Epithelial cell of esophagus (primary cell): Measurements from ENCODE around the gene ASB12.

Experiments used
- DNase-seq: peaks from one replicate; pipeline ENCODE4 v3.0.0; 2010; ENCODE audit warnings: low read depth
- H3K4me3 ChIP-seq: 2 replicates; pipeline ENCODE4 v1.5.1; 2011; ENCODE audit warnings: mild to moderate bottlenecking, low read length, control low read depth
- CTCF ChIP-seq: IDR thresholded peaks from 2 replicates; pipeline ENCODE4 v1.5.1; 2011; ENCODE audit warnings: low read depth, mild to moderate bottlenecking, low read length, control low read depth, inconsistent platforms; ENCODE audit not compliant: insufficient read depth; ENCODE audit errors: missing control alignments

The ASB12 gene

GRCh38 chrX:64184396-64184795 is 46.0 kb downstream of the ASB12 start:
- TF ChIP-seq CTCF, result no peak
- H3K4me3 ChIP-seq, result no peak overlapping the region
- no peak for DNase-seq

GRCh38 chrX:64182208-64182607 is 48.2 kb downstream of the ASB12 start:
- H3K4me3 ChIP-seq, result no peak overlapping the region
- TF ChIP-seq CTCF, result no peak
- DNase-seq, result peak; percentile 29

DNA sequence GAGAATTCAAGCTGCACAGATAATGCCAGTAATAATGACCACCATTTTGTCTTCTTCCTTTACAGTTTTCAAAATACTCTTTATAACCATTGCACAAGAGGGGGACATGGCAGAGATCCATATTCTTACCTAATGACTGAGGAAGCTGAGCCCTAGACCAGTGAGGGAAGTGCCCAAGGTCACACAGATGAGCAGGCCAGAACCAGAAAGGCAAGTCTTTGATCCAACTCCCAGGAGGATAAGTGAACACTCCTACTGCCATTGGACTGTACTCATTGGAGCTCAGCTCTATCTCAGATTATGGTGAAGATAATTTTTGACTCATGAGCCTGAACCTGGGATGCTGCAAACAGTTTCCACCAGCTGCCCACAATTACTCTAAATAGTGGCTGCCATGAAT is 53.5 kb downstream of the ASB12 start:
- TF ChIP-seq CTCF, result no peak
- H3K4me3 ChIP-seq, result no peak overlapping the region
- peak; percentile 24 for DNase-seq
